Lung microvascular endothelial cell (primary cell): Measurements from ENCODE around the gene KCTD20. TPM values are rescaled to one million over a fixed set of nuclear protein-coding genes. Genes with fewer than 3 reads are reported as not detected.
"Not testable (repeated sequence)": the region's sequence is repeated elsewhere in the genome, so short reads cannot be mapped to it uniquely, and the experiment has no call there.

Source experiments
- DNase-seq, 2 donors: peaks; one replicate each; pipeline versions ENCODE4 v3.0.0 to v3.0.0-alpha.2; 2010; ENCODE audit warnings: low read depth in 2 of 2
- total RNA-seq: library from RNA; depleted of rRNA; stranded (reverse); fragments of >200 nt; gene quantifications from 2 replicates; pipeline ENCODE4 v1.2.1, GENCODE V29; 2014

The KCTD20 gene
- total RNA-seq, 1 donor from 2014 or later = 68.8 TPM

- peak; percentile 26 to 29 for DNase-seq
Measured at GRCh38 chr6:36443471-36444428, 950 bp downstream of the KCTD20 start.

GRCh38 chr6:36444470-36444869 lies 1.7 kb downstream of the KCTD20 start:
- peak; percentile 55 to 66 for DNase-seq

GRCh38 chr6:36445621-36446020 lies 2.8 kb downstream of the KCTD20 start:
- DNase-seq = no peak

GRCh38 chr6:36449173-36449572 lies 6.4 kb downstream of the KCTD20 start:
- not testable (repeated sequence) for DNase-seq

- not testable (repeated sequence) for DNase-seq
Measured at GRCh38 chr6:36452897-36453296, 10.1 kb downstream of the KCTD20 start.

GRCh38 chr6:36455486-36456027 lies 12.8 kb downstream of the KCTD20 start:
- DNase-seq = no peak

GRCh38 chr6:36459501-36459900 lies 16.7 kb downstream of the KCTD20 start:
- DNase-seq = peak in 1 of 2 donors; percentile 49

- DNase-seq = no peak
Measured at GRCh38 chr6:36460916-36461315, 18.1 kb downstream of the KCTD20 start.

GRCh38 chr6:36461646-36462045 lies 18.8 kb downstream of the KCTD20 start:
- DNase-seq = peak in 1 of 2 donors; percentile 13

GRCh38 chr6:36463676-36464075 lies 20.9 kb downstream of the KCTD20 start:
- DNase-seq = no peak

GRCh38 chr6:36464233-36464632 lies 21.4 kb downstream of the KCTD20 start:
- DNase-seq = no peak

- DNase-seq = no peak
Measured at GRCh38 chr6:36467625-36468024, 24.8 kb downstream of the KCTD20 start.

GRCh38 chr6:36469148-36469661 lies 26.4 kb downstream of the KCTD20 start:
- no peak for DNase-seq

- no peak for DNase-seq
Measured at GRCh38 chr6:36469946-36470345, 27.1 kb downstream of the KCTD20 start.

- no peak for DNase-seq
Measured at GRCh38 chr6:36478051-36478526, 35.3 kb downstream of the KCTD20 start.

- DNase-seq = no peak
Measured at GRCh38 chr6:36479256-36479655, 36.5 kb downstream of the KCTD20 start.

- not testable (repeated sequence) for DNase-seq
Measured at GRCh38 chr6:36483326-36483725, 40.5 kb downstream of the KCTD20 start.

GRCh38 chr6:36484736-36485135 lies 41.9 kb downstream of the KCTD20 start:
- no peak for DNase-seq

GRCh38 chr6:36487698-36488097 lies 44.9 kb downstream of the KCTD20 start:
- peak in 1 of 2 donors; percentile 13 for DNase-seq

GRCh38 chr6:36488221-36488620 lies 45.4 kb downstream of the KCTD20 start:
- no peak for DNase-seq

- DNase-seq = no peak
Measured at GRCh38 chr6:36489426-36489825, 46.6 kb downstream of the KCTD20 start.

GRCh38 chr6:36491378-36491965 lies 48.7 kb downstream of the KCTD20 start:
- no peak for DNase-seq
